ENCODE data around the gene PGAP6.
"Not testable (repeated sequence)": the region's sequence is repeated elsewhere in the genome, so short reads cannot be mapped to it uniquely, and the experiment has no call there.

Gene PGAP6

GRCh38 chr16:400061-400591 lies 18.3 kb upstream of the PGAP6 start:
- DNase-seq = no peak

- DNase-seq = no peak
These were observed 17.7 kb upstream of the PGAP6 start for GRCh38 chr16:399340-400019.

GRCh38 chr16:398561-399339 lies 17.0 kb upstream of the PGAP6 start:
- no peak for DNase-seq

- no peak for DNase-seq
These were observed 16.1 kb upstream of the PGAP6 start for GRCh38 chr16:397736-398332.

GRCh38 chr16:397135-397661 lies 15.4 kb upstream of the PGAP6 start, which contains the start of gene NME4:
TSS of gene NME4 (plus strand) at chr16:397199. CDS start at chr16:397223, 24 bp downstream.
- DNase-seq = no peak

- no peak for DNase-seq
These were observed 14.8 kb upstream of the PGAP6 start for GRCh38 chr16:396605-397004.

- no peak for DNase-seq
These were observed 14.4 kb upstream of the PGAP6 start for GRCh38 chr16:396199-396598.

- no peak for DNase-seq
These were observed 10.8 kb upstream of the PGAP6 start for GRCh38 chr16:392450-393030.

GRCh38 chr16:391885-392335 lies 10.1 kb upstream of the PGAP6 start:
- DNase-seq = peak; percentile 95

- no peak for DNase-seq
These were observed 7.6 kb upstream of the PGAP6 start for GRCh38 chr16:389352-389751.

GRCh38 chr16:387761-388666 lies 6.2 kb upstream of the PGAP6 start:
- DNase-seq = not testable (repeated sequence)

- DNase-seq = no peak
These were observed 4.9 kb upstream of the PGAP6 start for GRCh38 chr16:386641-387156.

GRCh38 chr16:383326-384051 lies 1.7 kb upstream of the PGAP6 start:
- no peak for DNase-seq

GRCh38 chr16:381012-381788 lies 578 bp downstream of the PGAP6 start:
- DNase-seq = no peak

- no peak for DNase-seq
These were observed 1.1 kb downstream of the PGAP6 start for GRCh38 chr16:380762-381011.

GRCh38 chr16:379961-380761 lies 1.6 kb downstream of the PGAP6 start:
- DNase-seq = no peak

GRCh38 chr16:379183-379960 lies 2.4 kb downstream of the PGAP6 start:
- DNase-seq = no peak

- no peak for DNase-seq
These were observed 3.0 kb downstream of the PGAP6 start for GRCh38 chr16:378821-379182.

Data from NK-92 treated with Interleukin-12 subunit alpha and Interleukin-12 subunit beta, amount 100 ng/mL, for 24 hours (cell line).